HG03095 (cell line): ENCODE results near the gene UGGT2.
"Not testable (repeated sequence)": the region's sequence is repeated elsewhere in the genome, so short reads cannot be mapped to it uniquely, and the experiment has no call there.

ENCODE experiments used
- ATAC-seq: cut with Tn5 transposase; IDR thresholded peaks from one replicate; pipeline ENCODE4 v1.9.1; 2021; ENCODE audit warnings: moderate library complexity; ENCODE audit not compliant: unreplicated experiment

Gene UGGT2

GRCh38 chr13:95903569-95903968 lies 149.6 kb downstream of the UGGT2 start:
- no peak for ATAC-seq

DNA sequence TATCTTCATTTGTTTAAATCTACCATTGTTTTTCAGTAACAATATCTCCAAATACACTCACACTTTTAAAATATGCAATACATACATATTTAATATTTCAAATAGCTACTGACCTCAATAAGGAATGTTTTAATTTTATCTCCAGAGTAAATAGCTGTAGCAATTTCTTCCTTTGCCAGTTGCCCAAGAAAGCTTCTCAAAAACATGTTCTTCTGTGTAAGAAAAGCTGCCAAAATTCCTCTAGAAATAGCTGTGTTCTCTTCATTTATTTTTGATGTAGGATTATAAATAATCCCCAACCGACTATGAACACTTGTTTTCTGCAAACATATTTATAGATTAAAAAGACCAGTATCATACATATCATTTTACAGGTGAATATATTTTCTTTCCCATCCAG lies 150.5 kb downstream of the UGGT2 start:
- no peak for ATAC-seq

- no peak for ATAC-seq
These were observed 154.9 kb downstream of the UGGT2 start for GRCh38 chr13:95898256-95898655.

DNA sequence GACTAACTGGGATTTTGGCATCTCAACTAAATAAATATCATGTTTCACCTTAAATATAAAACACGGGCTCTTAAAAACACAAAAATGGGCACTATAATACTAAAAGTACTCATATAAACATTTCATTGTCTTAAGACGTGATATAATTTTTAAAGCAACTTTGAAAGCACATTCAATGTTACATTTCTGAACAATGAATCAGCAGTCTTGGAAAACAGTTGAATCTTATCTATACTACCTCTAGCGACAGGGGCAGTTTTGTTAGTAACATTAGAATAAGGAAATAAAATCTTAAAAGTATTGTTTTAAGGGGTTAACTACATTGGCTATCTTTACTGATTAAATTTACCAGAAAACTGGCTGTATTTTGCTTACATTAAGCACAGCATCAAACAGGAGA lies 156.9 kb downstream of the UGGT2 start:
- ATAC-seq: no peak

DNA sequence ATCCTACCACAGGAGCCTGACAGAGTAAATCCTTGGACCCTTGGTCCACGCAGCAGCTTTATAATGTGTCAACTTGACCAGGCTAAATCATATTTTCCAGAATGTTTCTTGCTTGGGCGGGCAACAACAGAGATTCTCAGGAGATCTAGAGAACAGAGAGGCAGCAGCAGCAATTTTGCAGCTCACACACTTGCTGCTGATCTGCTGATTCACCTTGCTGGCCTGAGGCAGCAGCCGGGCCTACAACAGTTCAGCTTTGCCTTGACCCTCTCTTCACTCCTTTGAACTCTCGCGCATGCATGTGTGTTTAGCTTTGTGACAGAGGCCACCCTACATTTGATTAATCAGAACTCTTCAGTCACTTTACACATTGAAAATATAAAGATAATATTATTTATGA lies 159.3 kb downstream of the UGGT2 start:
- no peak for ATAC-seq

DNA sequence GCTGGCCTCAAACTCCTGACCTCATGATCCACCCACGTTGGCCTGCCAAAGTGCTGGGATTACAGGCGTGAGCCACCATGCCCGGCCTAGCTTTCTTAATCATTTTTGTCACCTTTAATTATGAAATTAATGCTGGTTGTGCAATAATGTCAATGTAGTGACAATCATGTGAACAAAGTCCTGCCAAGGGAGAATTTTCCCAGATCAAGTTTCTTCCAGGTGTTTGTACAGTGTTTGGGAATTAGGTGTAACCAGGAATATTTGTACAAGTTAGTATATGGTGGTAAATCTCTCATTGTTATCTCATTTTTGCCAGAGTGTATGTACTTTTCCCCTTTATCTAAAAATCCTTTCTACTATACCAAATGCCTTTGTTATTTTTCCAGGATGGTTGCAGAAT lies 171.1 kb downstream of the UGGT2 start:
- ATAC-seq: no peak

DNA sequence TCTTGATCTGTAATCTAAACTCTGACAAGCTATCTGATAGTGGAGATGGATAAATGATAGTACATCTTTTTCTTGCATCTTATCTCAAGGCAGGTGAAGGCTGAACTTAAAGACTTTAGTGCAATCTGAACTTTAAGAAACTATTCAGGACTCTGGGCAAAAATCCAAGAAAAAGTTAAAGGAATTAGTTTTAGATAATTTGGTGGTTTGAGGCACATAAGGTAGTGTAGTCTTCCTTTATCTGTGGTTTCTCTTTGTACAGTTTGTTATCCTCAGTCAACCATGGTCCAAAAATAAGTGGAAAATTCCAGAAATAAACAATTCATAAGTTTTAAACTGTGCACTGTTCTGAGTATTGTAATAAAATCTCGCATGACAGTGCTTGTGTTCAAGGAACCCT lies 172.9 kb downstream of the UGGT2 start:
- no peak for ATAC-seq

- no peak for ATAC-seq
These were observed 178.9 kb downstream of the UGGT2 start for GRCh38 chr13:95874286-95874685.

DNA sequence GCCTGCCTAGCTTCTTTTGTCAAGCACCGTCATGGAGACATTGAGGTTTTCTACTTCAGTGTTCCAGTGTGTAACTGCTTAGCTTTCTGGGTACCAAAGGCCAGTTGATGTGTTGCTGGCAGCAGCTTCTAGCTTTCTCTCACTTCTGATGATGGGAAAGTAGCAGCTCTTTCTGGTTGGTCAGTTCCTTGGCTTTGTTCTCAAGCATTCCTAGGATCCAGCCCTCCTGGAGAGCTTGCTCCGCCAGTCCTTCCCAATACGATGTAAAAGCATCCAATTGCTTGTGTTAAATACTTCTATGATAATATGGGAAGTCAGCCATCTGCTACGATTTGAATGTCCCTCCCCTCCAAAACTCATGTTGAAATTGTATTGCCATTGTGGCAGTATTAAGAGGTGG lies 182.8 kb downstream of the UGGT2 start:
- ATAC-seq: no peak

DNA sequence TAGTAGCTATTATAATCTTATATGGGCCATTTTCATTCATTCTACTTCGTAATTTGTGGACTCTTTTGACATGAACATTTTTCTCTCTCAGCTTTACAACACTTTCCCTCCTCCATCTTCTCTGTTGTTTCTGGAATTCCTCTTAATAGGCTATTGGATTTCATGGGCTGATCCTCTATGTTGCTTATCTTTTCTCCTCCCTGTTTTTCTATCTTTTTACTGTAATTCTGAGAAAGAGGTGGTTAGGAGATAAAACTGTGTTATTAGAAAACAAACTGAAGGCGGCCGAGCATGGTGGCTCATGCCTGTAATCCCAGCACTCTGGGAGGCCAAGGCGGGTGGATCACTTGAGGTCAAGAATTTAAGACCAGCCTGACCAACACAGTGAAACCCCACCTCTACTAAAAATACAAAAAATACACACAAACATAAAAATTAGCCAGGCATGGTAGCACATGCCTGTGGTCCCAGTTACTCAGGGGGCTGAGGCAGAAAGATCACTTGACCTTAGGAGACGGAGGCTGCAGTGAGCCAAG lies 188.1 kb downstream of the UGGT2 start:
- no peak for ATAC-seq

- no peak for ATAC-seq
These were observed 190.8 kb downstream of the UGGT2 start for GRCh38 chr13:95862408-95862807.

DNA sequence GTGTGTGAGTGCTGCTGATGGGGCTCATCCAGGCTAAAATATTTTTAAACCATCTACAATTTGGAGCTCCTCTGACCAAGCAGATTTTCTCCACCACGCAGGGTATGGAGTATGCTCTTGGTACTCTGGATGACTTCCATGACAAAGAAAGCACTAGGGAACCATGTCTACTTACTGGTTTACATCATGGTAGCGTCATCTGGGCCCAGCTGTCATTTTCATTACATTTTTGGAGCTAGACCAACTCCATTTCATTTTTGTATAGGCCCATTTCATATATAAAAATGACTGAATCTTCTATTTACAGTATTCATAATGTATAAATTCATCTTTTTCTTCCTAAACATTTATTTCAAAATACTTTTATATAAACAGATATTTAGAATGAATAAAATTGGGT lies 191.9 kb downstream of the UGGT2 start:
- no peak for ATAC-seq

DNA sequence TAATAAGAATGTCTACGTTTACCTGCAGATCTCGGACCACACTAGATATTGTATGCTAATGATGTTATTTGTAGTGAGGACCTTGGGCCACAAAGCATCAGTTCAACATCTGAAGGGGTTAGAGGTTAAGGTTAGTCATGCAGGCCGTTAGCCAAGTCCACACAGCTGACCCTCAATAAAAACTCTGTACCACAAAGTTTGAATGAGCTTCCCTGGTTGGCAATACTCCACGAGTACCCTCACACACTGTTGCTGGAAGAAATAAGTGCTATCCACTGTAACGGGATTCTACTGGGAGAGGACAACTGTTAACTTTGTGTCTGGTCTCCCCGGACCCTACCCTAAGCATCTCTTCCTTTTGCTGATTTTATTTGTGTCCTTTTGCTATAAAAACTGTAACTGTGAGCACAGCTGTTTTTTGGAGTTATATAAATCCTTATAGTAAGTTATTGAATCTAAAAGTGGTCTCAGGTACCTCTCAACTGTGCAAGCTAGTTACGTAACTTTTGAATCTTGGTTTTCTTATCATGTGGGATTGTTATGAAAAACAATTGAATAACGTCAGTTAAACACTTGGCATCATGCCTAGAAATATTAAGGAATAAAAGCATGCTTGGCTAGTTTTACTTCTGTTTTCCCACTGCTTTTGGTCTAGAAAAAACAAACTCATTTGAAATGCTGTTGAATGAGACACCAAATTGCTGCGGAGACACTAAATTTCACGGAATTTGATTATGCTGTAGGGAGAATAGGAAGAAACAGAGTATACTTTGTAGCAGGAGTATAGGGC lies 194.7 kb downstream of the UGGT2 start:
- ATAC-seq: no peak

- ATAC-seq: not testable (repeated sequence)
These were observed 207.5 kb downstream of the UGGT2 start for GRCh38 chr13:95845656-95846055.

DNA sequence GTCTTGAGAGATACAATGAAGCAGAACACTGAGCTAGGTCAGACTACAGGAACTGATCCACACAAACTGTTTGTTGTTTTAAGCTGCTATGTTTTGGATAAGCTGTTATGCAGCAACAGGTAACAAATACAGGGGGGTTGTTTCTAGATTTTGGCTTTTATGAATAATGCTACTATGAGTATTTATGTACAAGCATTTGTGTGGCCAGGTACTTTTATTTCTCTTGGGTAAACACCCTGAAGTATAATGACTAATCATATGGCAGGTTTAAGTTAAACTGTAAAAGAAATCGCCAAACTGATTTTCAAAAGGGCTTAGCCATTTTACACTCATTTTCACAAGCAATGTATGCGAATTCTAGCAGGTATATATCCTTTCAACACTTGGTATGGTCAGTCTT lies 210.3 kb downstream of the UGGT2 start:
- ATAC-seq: no peak

DNA sequence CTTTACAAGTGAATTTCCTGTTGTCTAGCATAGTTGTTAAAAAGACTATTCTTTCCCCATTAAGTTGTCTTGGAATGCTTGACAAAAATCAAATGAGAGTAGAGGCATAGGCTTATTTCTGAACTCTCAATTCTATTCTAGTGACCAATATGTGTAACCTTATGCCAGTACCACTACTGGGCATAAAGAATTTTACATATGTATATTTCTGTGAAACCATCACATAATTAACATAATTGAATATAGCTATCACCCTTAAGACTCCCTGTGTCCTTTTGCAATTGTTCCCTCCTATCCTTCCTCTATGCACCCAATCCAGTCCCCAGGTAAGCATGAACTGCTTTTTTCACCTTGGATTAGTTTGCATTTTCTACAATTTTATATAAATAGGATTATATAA lies 211.3 kb downstream of the UGGT2 start:
- ATAC-seq: no peak

DNA sequence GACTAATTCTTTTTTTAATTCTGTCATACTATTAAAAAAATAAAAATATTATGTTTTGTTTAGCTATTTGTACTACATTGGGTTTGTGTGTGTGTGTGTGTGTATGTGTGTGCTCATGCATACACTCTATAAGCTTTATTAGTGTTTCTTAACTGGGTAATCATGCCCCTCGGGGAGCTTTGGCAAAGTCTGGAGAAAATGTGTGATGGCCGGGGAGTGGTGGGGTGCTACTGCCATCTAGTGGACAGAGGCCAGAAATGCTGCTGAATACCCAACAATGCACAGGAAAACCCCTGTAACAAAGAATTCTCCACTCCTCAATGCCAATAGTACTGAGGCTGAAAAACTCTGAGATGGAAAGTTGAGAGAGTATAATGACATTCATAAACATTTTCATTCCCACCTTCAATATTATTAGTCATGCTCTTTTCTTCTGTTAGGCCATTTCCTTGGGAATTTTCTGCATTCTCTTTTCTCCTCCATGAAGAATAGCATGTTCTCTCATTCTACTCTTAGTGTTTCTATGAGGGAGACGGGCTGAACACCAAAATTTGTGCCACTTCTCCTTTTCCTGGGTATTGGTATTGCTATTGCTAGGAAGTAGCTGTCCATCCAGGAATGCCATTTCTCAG lies 219.0 kb downstream of the UGGT2 start:
- ATAC-seq: peak; percentile 82

GRCh38 chr13:95833719-95834118 lies 219.5 kb downstream of the UGGT2 start:
- ATAC-seq: no peak

DNA sequence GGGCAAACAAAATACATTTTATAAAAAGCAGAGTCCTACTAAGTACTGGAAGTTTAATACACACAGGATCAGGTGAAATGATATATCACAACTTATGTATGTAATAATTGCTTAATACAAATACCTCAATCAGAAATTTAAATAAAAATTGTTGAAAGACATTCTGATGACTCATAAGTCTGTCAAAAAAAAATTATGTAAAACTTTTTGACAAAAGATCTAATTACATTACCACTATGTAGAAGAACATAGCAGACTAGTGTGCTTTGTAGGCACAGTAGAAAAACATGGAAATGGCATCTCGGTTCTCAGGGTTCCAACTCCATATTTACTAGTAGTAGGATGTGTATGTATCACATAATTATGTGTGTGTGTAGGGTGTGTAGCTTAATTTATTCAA lies 220.1 kb downstream of the UGGT2 start:
- no peak for ATAC-seq

DNA sequence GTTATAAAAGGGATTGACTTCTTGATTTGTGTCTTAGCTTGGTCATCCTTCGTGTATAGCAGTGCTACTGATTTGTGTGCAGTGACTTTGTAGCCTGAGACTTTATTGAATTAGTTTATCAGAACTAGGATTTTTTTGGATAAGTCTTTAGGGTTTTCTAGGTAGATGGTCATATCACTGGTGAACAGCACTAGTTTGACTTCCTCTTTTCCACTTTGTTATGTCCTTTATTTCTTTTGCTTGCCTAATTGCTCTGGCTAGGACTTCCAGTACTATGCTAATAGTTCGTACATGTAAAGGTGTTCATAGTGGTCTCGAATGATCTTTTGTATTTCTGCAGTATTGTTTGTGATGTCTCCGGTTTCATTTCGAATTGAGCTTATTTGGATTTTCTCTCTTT lies 230.9 kb downstream of the UGGT2 start:
- no peak for ATAC-seq

DNA sequence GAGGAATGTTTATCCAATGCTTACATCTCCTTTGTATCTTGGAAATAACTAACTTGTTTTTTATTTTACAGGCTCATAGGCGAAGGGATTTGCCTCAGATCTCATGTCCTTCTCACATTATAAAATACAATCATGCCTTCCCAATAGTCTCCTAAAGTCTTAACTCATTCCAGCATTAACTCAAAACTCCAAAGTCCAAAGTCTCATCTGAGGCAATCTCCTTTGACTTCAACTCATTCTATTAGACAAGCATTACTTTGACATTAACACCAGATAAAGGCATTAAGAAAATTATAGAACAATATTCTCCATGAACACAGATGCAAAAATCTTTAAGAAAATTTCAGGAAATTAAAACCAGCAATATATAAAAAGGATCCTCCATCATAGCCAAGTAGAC lies 238.7 kb downstream of the UGGT2 start:
- ATAC-seq: no peak

GRCh38 chr13:95813139-95813538 lies 240.1 kb downstream of the UGGT2 start:
- ATAC-seq: no peak
